Body of pancreas (tissue), 4 donors: Measurements from ENCODE around the gene SDC3. TPM values are rescaled to one million over a fixed set of nuclear protein-coding genes. Genes with fewer than 3 reads are reported as not detected.

Source experiments
- ATAC-seq: fragments of 150-250 bp; one replicate; pipeline ENCODE4 v1.9.1; 2016
- DNase-seq, 4 donors: peaks; one replicate each; pipeline ENCODE4 v3.0.0-alpha.2; 2019
- H3K27ac ChIP-seq, 4 donors: fragments of 200-600 bp; sonication (generic); 1 replicate in 3 of 4; 2 replicates in 1 of 4; pipeline versions ENCODE4 v1.5.1 to v1.6.1; 2016 to 2019; ENCODE audit warnings: mild to moderate bottlenecking in 1 of 4, mixed read lengths in 1 of 4, moderate library complexity in 1 of 4
- H3K27me3 ChIP-seq, 2 donors: fragments of 200-600 bp; sonication (generic); one replicate each; pipeline ENCODE4 v1.6.0; 2016; ENCODE audit warnings: mild to moderate bottlenecking in 1 of 2
- H3K36me3 ChIP-seq, 2 donors: fragments of 200-600 bp; sonication (generic); replicated peaks in 1 of 2; 2 replicates each; pipeline ENCODE4 v1.5.1; 2016; ENCODE audit warnings: low read depth in 2 of 2; ENCODE audit not compliant: insufficient read depth in 1 of 2
- H3K4me1 ChIP-seq: fragments of 200-600 bp; sonication (generic); one replicate; pipeline ENCODE4 v1.6.0; 2016
- H3K4me3 ChIP-seq, 2 donors: fragments of 200-600 bp; sonication (generic); 1 replicate in 1 of 2; 2 replicates in 1 of 2; pipeline ENCODE4 v1.5.1; 2016 to 2019
- H3K9me3 ChIP-seq, 3 donors: fragments of 200-600 bp; sonication (generic); 1 replicate in 2 of 3; 2 replicates in 1 of 3; pipeline ENCODE4 v1.5.1; 2016
- CTCF ChIP-seq, 7 experiments: fragments of 450-650 bp in 4 of 7; fragments of 200-600 bp in 3 of 7; sonication (generic) in 3 of 7; IDR thresholded peaks; one replicate each; pipeline ENCODE4 v1.5.1; 2016 to 2019; ENCODE audit warnings: antibody characterized with exemption in 7 of 7
- POLR2A ChIP-seq, 3 donors: fragments of 450-650 bp; IDR thresholded peaks; one replicate each; pipeline ENCODE4 v1.6.1; 2016; ENCODE audit warnings: antibody characterized with exemption in 3 of 3, mild to moderate bottlenecking in 2 of 3
- WGBS, 2 donors: methylation state at CpG; one replicate each; pipeline ENCODE4 v1.1.5; 2017; 5-methylcytosine and 5-hydroxymethylcytosine counted together
- intact Hi-C: fragments of 100-400 bp; cut with DNase I; formaldehyde crosslinking; loops from one replicate; pipeline ENCODE4 v1.15.1; 2023
- total RNA-seq, 2 donors: library from RNA; depleted of rRNA; stranded (reverse); fragments of >200 nt; gene quantifications; one replicate each; pipeline ENCODE4 v1.1.0, GENCODE V29; 2016

SDC3 gene
- total RNA-seq, 2 donors from 2014 or later, result 7.8 to 19.1 TPM

DNA sequence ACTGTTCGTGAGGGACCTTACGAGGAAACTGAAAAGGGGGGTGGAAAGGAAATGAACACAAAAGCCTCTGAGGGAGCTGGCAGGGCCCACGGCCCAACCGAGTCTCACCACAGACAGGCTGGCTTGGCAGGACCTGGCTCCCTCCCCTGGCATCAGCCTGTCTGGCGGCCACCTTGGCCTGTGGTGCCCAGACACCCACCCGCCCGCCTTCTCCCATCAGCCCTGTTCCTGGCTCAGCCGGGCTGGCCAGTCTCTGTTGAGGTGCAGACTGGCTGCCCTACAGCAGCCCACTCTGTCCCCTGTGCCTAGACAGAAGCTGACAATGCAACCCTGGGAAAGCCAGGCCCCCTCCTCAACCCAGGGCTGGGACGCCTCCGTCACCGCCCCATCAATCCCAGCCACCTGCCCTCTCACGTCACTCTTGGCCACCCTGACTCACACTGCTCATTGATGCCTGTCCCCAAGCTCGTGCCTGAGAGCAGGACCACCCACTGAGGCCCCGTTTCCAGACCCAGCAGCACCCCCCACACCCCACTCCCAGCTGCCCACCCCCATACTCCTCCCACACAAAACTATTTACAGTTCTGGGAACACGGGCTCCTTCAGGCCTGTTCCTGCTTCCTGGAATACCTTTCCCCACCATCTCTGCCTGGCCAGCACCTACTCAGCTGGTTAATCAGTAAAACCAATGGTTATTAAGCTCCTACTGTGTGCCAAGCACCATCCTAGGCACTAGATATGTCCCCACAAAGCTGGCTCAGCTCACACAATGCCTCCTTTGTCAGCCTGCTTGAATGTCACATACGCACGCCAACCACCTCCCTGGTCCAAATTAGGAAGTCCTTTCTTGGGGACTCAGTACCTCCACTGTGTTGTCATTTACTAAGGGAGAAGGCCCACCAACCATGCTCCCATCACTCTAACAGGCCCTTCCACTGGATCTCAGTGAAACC, 22.7 kb downstream of the SDC3 start:
- TF ChIP-seq CTCF (IDR thresholded peaks at IDR 0.05) (no peak), POLR2A (IDR thresholded peaks at IDR 0.05) (no peak)
- no peaks in the 10 kb centered on the region for H3K27me3 ChIP-seq
- H3K4me1 ChIP-seq, result peaks cover 4% of the 10 kb centered on the region
- H3K36me3 ChIP-seq, result no peaks in the 10 kb centered on the region
- 65 to 74% methylated on average over 10 to 17 of the region's 17 CpGs for whole genome bisulfite sequencing, 2 donors
- no peak overlapping the region for H3K4me3 ChIP-seq
- H3K9me3 ChIP-seq, result no peaks in the 10 kb centered on the region
- intact Hi-C loops, result no loop called here
- H3K27ac ChIP-seq, result no peak overlapping the region
- ATAC-seq, result no peak
- no peak for DNase-seq

GRCh38 chr1:30884723-30885122, 23.8 kb downstream of the SDC3 start:
- intact Hi-C loops, result no loop called here
- TF ChIP-seq POLR2A (IDR thresholded peaks at IDR 0.05) (no peak), CTCF (IDR thresholded peaks at IDR 0.05) (no peak)
- no peaks in the 10 kb centered on the region for H3K9me3 ChIP-seq
- H3K27me3 ChIP-seq, result no peaks in the 10 kb centered on the region
- no peak overlapping the region for H3K4me3 ChIP-seq
- H3K36me3 ChIP-seq, result no peaks in the 10 kb centered on the region
- peaks cover 4% of the 10 kb centered on the region for H3K4me1 ChIP-seq
- ATAC-seq (no peak), DNase-seq (no peak)
- 87% methylated on average over 5 of the region's 5 CpGs for WGBS, 2 donors
- no peak overlapping the region for H3K27ac ChIP-seq

DNA sequence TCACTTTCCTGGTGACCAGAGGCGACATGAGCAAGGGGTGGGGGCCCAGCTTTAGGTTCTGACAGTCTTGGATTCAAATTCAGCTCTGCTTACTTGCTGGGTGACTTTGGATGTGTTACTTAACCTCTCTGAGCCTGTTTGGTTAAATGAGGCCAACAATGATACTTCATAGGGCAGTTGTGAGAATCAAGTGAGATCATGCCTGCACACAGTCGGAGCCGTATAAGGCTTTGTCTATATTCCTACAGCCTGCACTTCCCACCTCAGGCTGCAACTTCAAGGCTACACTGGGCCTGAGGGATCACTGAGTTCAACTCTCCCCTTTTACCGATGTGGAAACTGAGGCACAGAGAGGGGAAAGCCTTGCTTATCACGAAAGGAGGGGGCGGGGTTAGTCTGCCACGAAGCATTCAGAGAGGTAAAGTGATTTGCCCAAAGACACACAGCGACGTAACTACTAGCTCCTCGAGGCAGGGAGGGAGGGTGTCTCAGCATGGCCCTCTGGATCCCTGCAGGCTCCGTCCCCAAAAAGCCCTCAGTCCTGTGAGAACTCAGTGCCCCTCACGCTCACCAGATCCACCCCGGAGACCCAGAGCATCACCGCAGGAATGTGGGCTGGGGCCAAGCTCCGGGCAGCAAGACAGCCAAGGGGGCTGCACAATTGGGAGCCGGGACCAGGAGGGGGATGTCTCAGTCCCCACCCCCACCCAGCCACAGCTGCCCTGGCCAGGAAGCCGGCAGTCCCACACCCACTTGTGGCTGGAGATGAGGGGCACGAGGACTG, 25.0 kb downstream of the SDC3 start:
- DNase-seq (no peak), ATAC-seq (no peak)
- TF ChIP-seq CTCF (IDR thresholded peaks at IDR 0.05) (no peak), POLR2A (IDR thresholded peaks at IDR 0.05) (no peak)
- intact Hi-C loops, result no loop called here
- no peaks in the 10 kb centered on the region for H3K36me3 ChIP-seq
- H3K4me3 ChIP-seq, result no peak overlapping the region
- no peaks in the 10 kb centered on the region for H3K27me3 ChIP-seq
- peaks cover under 1% of the 10 kb centered on the region for H3K4me1 ChIP-seq
- 78 to 88% methylated on average over 10 to 18 of the region's 18 CpGs for WGBS, 2 donors
- H3K27ac ChIP-seq, result no peak overlapping the region
- no peaks in the 10 kb centered on the region for H3K9me3 ChIP-seq

- intact Hi-C loops, result no loop called here
- TF ChIP-seq POLR2A (IDR thresholded peaks at IDR 0.05), result no peak
- TF ChIP-seq CTCF (IDR thresholded peaks at IDR 0.05), result no peak
- H3K9me3 ChIP-seq, result no peaks in the 10 kb centered on the region
- no peak overlapping the region for H3K27ac ChIP-seq
- ATAC-seq, result no peak
- H3K4me1 ChIP-seq, result no peaks in the 10 kb centered on the region
- H3K4me3 ChIP-seq, result no peak overlapping the region
- 77 to 78% methylated on average over 14 of the region's 14 CpGs for WGBS, 2 donors
- H3K27me3 ChIP-seq, result no peaks in the 10 kb centered on the region
- DNase-seq, result no peak
- H3K36me3 ChIP-seq, result no peaks in the 10 kb centered on the region
Measured at GRCh38 chr1:30882678-30883388, 25.7 kb downstream of the SDC3 start.
